Thoracic aorta (tissue), 2 donors: ENCODE measurements around the gene CCDC187. TPM values are rescaled to one million over a fixed set of nuclear protein-coding genes. Genes with fewer than 3 reads are reported as not detected.

Experiments
- ATAC-seq: fragments of 150-250 bp; one replicate; pipeline ENCODE4 v1.8.0; 2017; ENCODE audit warnings: low read depth; ENCODE audit not compliant: insufficient number of reproducible peaks, low FRiP score
- DNase-seq: peaks from one replicate; pipeline ENCODE4 v3.0.0-alpha.2; 2020; ENCODE audit warnings: low spot score
- H3K27ac ChIP-seq, 2 donors: fragments of 200-600 bp; sonication (generic); 1 replicate in 1 of 2; 2 replicates in 1 of 2; pipeline ENCODE4 v1.5.1; 2016; ENCODE audit warnings: mild to moderate bottlenecking in 2 of 2, moderate library complexity in 2 of 2
- H3K27me3 ChIP-seq: fragments of 200-600 bp; sonication (generic); replicated peaks from 2 replicates; pipeline ENCODE4 v1.6.0; 2016; ENCODE audit warnings: mild to moderate bottlenecking; ENCODE audit not compliant: insufficient read depth
- H3K36me3 ChIP-seq: fragments of 200-600 bp; sonication (generic); one replicate; pipeline ENCODE4 v1.5.1; 2016
- H3K4me1 ChIP-seq, 2 donors: fragments of 200-600 bp; sonication (generic); 1 replicate in 1 of 2; 2 replicates in 1 of 2; pipeline versions ENCODE4 v1.5.1 to v1.6.0; 2016; ENCODE audit warnings: low read depth in 2 of 2, mild to moderate bottlenecking in 1 of 2; ENCODE audit not compliant: control insufficient read depth in 1 of 2
- H3K4me3 ChIP-seq: fragments of 200-600 bp; sonication (generic); 2 replicates; pipeline ENCODE4 v1.5.1; 2016; ENCODE audit warnings: mild to moderate bottlenecking
- H3K9me3 ChIP-seq: fragments of 200-600 bp; sonication (generic); 2 replicates; pipeline ENCODE4 v1.5.1; 2016
- CTCF ChIP-seq: fragments of 200-600 bp; sonication (generic); IDR thresholded peaks from one replicate; pipeline ENCODE4 v1.5.1; 2019; ENCODE audit warnings: antibody characterized with exemption
- total RNA-seq, 2 donors: library from RNA; depleted of rRNA; stranded (reverse); fragments of >200 nt; gene quantifications; one replicate each; pipeline versions ENCODE4 v1.1.0 to v1.2.3, GENCODE V29; 2016

Gene CCDC187
- total RNA-seq, 2 donors from 2014 or later: not detected

- H3K4me1 ChIP-seq: peaks cover 0 to 2% of the 10 kb centered on the region in 2 donors
- DNase-seq (no peak), ATAC-seq (no peak)
- no peak for TF ChIP-seq CTCF
- no peaks in the 10 kb centered on the region for H3K36me3 ChIP-seq
- no peaks in the 10 kb centered on the region for H3K27me3 ChIP-seq
- H3K27ac ChIP-seq: no peak overlapping the region
- no peak overlapping the region for H3K4me3 ChIP-seq
- H3K9me3 ChIP-seq: no peaks in the 10 kb centered on the region
Observed at GRCh38 chr9:136234597-136234996, 69.3 kb downstream of the CCDC187 start.

- no peak for DNase-seq
Observed at GRCh38 chr9:136233868-136234267, 70.0 kb downstream of the CCDC187 start.

GRCh38 chr9:136233411-136233810 lies 70.5 kb downstream of the CCDC187 start:
- no peak overlapping the region for H3K4me3 ChIP-seq
- no peaks in the 10 kb centered on the region for H3K27me3 ChIP-seq
- TF ChIP-seq CTCF: no peak
- H3K4me1 ChIP-seq: peaks cover 0 to 5% of the 10 kb centered on the region in 2 donors
- no peak for DNase-seq
- no peak overlapping the region for H3K27ac ChIP-seq
- no peaks in the 10 kb centered on the region for H3K36me3 ChIP-seq
- ATAC-seq: no peak
- H3K9me3 ChIP-seq: no peaks in the 10 kb centered on the region

More at GRCh38 chr9:136233868-136234267, 70.0 kb downstream of the CCDC187 start:
- H3K4me3 ChIP-seq: no peak overlapping the region
- no peak for TF ChIP-seq CTCF
- H3K4me1 ChIP-seq: peaks cover 0 to 5% of the 10 kb centered on the region in 2 donors
- H3K36me3 ChIP-seq: no peaks in the 10 kb centered on the region
- H3K27ac ChIP-seq: no peak overlapping the region
- no peaks in the 10 kb centered on the region for H3K9me3 ChIP-seq
- ATAC-seq: no peak
- no peaks in the 10 kb centered on the region for H3K27me3 ChIP-seq

- no peak for DNase-seq
- peaks cover 0 to 5% of the 10 kb centered on the region in 2 donors for H3K4me1 ChIP-seq
- ATAC-seq: no peak
- no peak overlapping the region for H3K4me3 ChIP-seq
- H3K27me3 ChIP-seq: no peaks in the 10 kb centered on the region
- H3K9me3 ChIP-seq: no peaks in the 10 kb centered on the region
- no peak for TF ChIP-seq CTCF
- H3K27ac ChIP-seq: no peak overlapping the region
- H3K36me3 ChIP-seq: no peaks in the 10 kb centered on the region
Observed at GRCh38 chr9:136232969-136233368, 70.9 kb downstream of the CCDC187 start.

GRCh38 chr9:136231478-136232297 lies 72.2 kb downstream of the CCDC187 start:
- Histone ChIP-seq H3K4me1 (peaks cover 0 to 5% of the 10 kb centered on the region in 2 donors), H3K27me3 (no peaks in the 10 kb centered on the region), H3K36me3 (no peaks in the 10 kb centered on the region), H3K4me3 (no peak overlapping the region), H3K9me3 (no peaks in the 10 kb centered on the region), H3K27ac (no peak overlapping the region)
- DNase-seq (no peak), ATAC-seq (no peak)
- no peak for TF ChIP-seq CTCF
